Activated naive CD4-positive, alpha-beta T cell treated with anti-CD3 and anti-CD28 coated beads, Interleukin-2, amount 10 ng/mL, durations not matched to agents 7 days and 5 days (primary cell): ENCODE data around the gene RNF166.
"Not testable (repeated sequence)": the region's sequence is repeated elsewhere in the genome, so short reads cannot be mapped to it uniquely, and the experiment has no call there.

ENCODE experiments used
- CTCF ChIA-PET: fragments of 350-600 bp; sonication (Branson Sonifier 250); formaldehyde crosslinking; loops from one replicate; lab custom pipeline; 2021; ENCODE audit warnings: antibody characterized with exemption; lab: Charles Lee
- DNase-seq: peaks from one replicate; pipeline ENCODE4 v3.0.0-alpha.2; 2020
- H3K27ac Mint-ChIP-seq: one replicate; pipeline ENCODE4 v1.8.0; 2021; ENCODE audit warnings: mild to moderate bottlenecking, moderate library complexity, mixed read lengths
- H3K27me3 Mint-ChIP-seq: one replicate; pipeline ENCODE4 v1.8.0; 2021; ENCODE audit warnings: mild to moderate bottlenecking, mixed read lengths
- H3K36me3 Mint-ChIP-seq: one replicate; pipeline ENCODE4 v1.8.0; 2021; ENCODE audit warnings: mixed read lengths
- H3K4me1 Mint-ChIP-seq: one replicate; pipeline ENCODE4 v1.8.0; 2021; ENCODE audit warnings: mixed read lengths
- H3K4me3 Mint-ChIP-seq: one replicate; pipeline ENCODE4 v1.8.0; 2021; ENCODE audit warnings: mild to moderate bottlenecking, moderate library complexity, mixed read lengths
- H3K9me3 Mint-ChIP-seq: one replicate; pipeline ENCODE4 v1.8.0; 2021; ENCODE audit warnings: mixed read lengths

RNF166 gene

GRCh38 chr16:88684569-88685155 is 21.5 kb downstream of the RNF166 start:
- H3K27ac Mint-ChIP-seq, result peak overlapping the region; percentile 82
- H3K9me3 Mint-ChIP-seq, result no peaks in the 10 kb centered on the region
- peaks cover 13% of the 10 kb centered on the region for H3K27me3 Mint-ChIP-seq
- CTCF ChIA-PET, result interaction anchor here (1.2 to 1.6 kb wide), 4 partner anchors 14 to 21 kb away, joined by 4 to 5 read pairs (median 4); no protein-coding TSS in a partner anchor
- peak overlapping the region; percentile 83 for H3K4me3 Mint-ChIP-seq
- H3K4me1 Mint-ChIP-seq, result peaks cover 74% of the 10 kb centered on the region
- DNase-seq, result no peak
- H3K36me3 Mint-ChIP-seq, result peaks cover 26% of the 10 kb centered on the region

- H3K4me1 Mint-ChIP-seq, result peaks cover 50% of the 10 kb centered on the region
- peak overlapping the region; percentile 95 for H3K27ac Mint-ChIP-seq
- H3K27me3 Mint-ChIP-seq, result peaks cover 3% of the 10 kb centered on the region
- H3K4me3 Mint-ChIP-seq, result peak overlapping the region; percentile 69
- no peaks in the 10 kb centered on the region for H3K9me3 Mint-ChIP-seq
- peaks cover 34% of the 10 kb centered on the region for H3K36me3 Mint-ChIP-seq
- CTCF ChIA-PET, result interaction anchor here (0.6 to 1.3 kb wide), 5 partner anchors 11 to 112 kb away, joined by 3 to 8 read pairs (median 4); partner anchors contain the start of gene ZC3H18
- DNase-seq, result peak; percentile 83
Observed at GRCh38 chr16:88681709-88682451, 24.3 kb downstream of the RNF166 start.

- peak; percentile 72 for DNase-seq
- H3K36me3 Mint-ChIP-seq, result peaks cover 34% of the 10 kb centered on the region
- peak overlapping the region; percentile 95 for H3K27ac Mint-ChIP-seq
- no peaks in the 10 kb centered on the region for H3K27me3 Mint-ChIP-seq
- peak overlapping the region; percentile 69 for H3K4me3 Mint-ChIP-seq
- CTCF ChIA-PET, result interaction anchor here (1.0 to 1.3 kb wide), 5 partner anchors 10 to 100 kb away, joined by 3 to 8 read pairs (median 5); no protein-coding TSS in a partner anchor
- H3K9me3 Mint-ChIP-seq, result no peaks in the 10 kb centered on the region
- peaks cover 46% of the 10 kb centered on the region for H3K4me1 Mint-ChIP-seq
Observed at GRCh38 chr16:88681084-88681680, 25.0 kb downstream of the RNF166 start.

GRCh38 chr16:88680554-88681083 is 25.6 kb downstream of the RNF166 start:
- no peak for DNase-seq
- peak overlapping the region; percentile 95 for H3K27ac Mint-ChIP-seq
- H3K4me3 Mint-ChIP-seq, result peak overlapping the region; percentile 69
- H3K9me3 Mint-ChIP-seq, result no peaks in the 10 kb centered on the region
- H3K27me3 Mint-ChIP-seq, result no peaks in the 10 kb centered on the region
- CTCF ChIA-PET, result interaction anchor here (0.7 to 1.4 kb wide), 5 partner anchors 10 to 101 kb away, joined by 3 to 5 read pairs (median 3); no protein-coding TSS in a partner anchor
- H3K36me3 Mint-ChIP-seq, result peaks cover 36% of the 10 kb centered on the region
- H3K4me1 Mint-ChIP-seq, result peaks cover 46% of the 10 kb centered on the region

GRCh38 chr16:88678224-88678979 is 27.8 kb downstream of the RNF166 start:
- Mint-ChIP-seq H3K4me3 (no peak overlapping the region), H3K27me3 (no peaks in the 10 kb centered on the region), H3K27ac (no peak overlapping the region), H3K4me1 (peaks cover 26% of the 10 kb centered on the region), H3K36me3 (peaks cover 29% of the 10 kb centered on the region), H3K9me3 (no peaks in the 10 kb centered on the region)
- CTCF ChIA-PET, result no interaction called here
- DNase-seq, result no peak

GRCh38 chr16:88677721-88678120 is 28.5 kb downstream of the RNF166 start:
- no peaks in the 10 kb centered on the region for H3K9me3 Mint-ChIP-seq

GRCh38 chr16:88676502-88677242 is 29.5 kb downstream of the RNF166 start:
- Mint-ChIP-seq H3K27me3 (no peaks in the 10 kb centered on the region), H3K4me3 (no peak overlapping the region), H3K9me3 (no peaks in the 10 kb centered on the region), H3K36me3 (peaks cover 26% of the 10 kb centered on the region), H3K27ac (no peak overlapping the region), H3K4me1 (peaks cover 13% of the 10 kb centered on the region)
- CTCF ChIA-PET, result no interaction called here
- DNase-seq, result no peak

More at GRCh38 chr16:88677721-88678120, 28.5 kb downstream of the RNF166 start:
- Mint-ChIP-seq H3K4me1 (peaks cover 22% of the 10 kb centered on the region), H3K4me3 (no peak overlapping the region), H3K27ac (no peak overlapping the region), H3K36me3 (peaks cover 29% of the 10 kb centered on the region), H3K27me3 (no peaks in the 10 kb centered on the region)
- no peak for DNase-seq
- CTCF ChIA-PET, result no interaction called here

GRCh38 chr16:88673716-88674379 is 32.4 kb downstream of the RNF166 start:
- Mint-ChIP-seq H3K9me3 (no peaks in the 10 kb centered on the region), H3K27ac (no peak overlapping the region), H3K4me3 (no peak overlapping the region), H3K27me3 (no peaks in the 10 kb centered on the region), H3K4me1 (no peaks in the 10 kb centered on the region), H3K36me3 (peaks cover 17% of the 10 kb centered on the region)
- CTCF ChIA-PET, result no interaction called here
- no peak for DNase-seq

- Mint-ChIP-seq H3K4me3 (no peak overlapping the region), H3K27me3 (no peaks in the 10 kb centered on the region), H3K4me1 (no peaks in the 10 kb centered on the region), H3K9me3 (no peaks in the 10 kb centered on the region), H3K36me3 (peaks cover 19% of the 10 kb centered on the region), H3K27ac (no peak overlapping the region)
- DNase-seq, result no peak
- CTCF ChIA-PET, result no interaction called here
Observed at GRCh38 chr16:88672776-88673175, 33.4 kb downstream of the RNF166 start.

- Mint-ChIP-seq H3K27ac (no peak overlapping the region), H3K4me3 (no peak overlapping the region), H3K9me3 (no peaks in the 10 kb centered on the region), H3K27me3 (no peaks in the 10 kb centered on the region), H3K4me1 (no peaks in the 10 kb centered on the region), H3K36me3 (peaks cover 15% of the 10 kb centered on the region)
- CTCF ChIA-PET, result no interaction called here
- DNase-seq, result no peak
Observed at GRCh38 chr16:88671806-88672205, 34.4 kb downstream of the RNF166 start.

- CTCF ChIA-PET, result interaction anchor here (1.2 kb wide), 1 partner anchor 16 kb away, joined by 4 read pairs; no protein-coding TSS in a partner anchor
- H3K27ac Mint-ChIP-seq, result peak overlapping the region; percentile 14
- H3K36me3 Mint-ChIP-seq, result peaks cover 12% of the 10 kb centered on the region
- no peak overlapping the region for H3K4me3 Mint-ChIP-seq
- no peak for DNase-seq
- no peaks in the 10 kb centered on the region for H3K27me3 Mint-ChIP-seq
- no peaks in the 10 kb centered on the region for H3K9me3 Mint-ChIP-seq
- H3K4me1 Mint-ChIP-seq, result peaks cover 3% of the 10 kb centered on the region
Observed at GRCh38 chr16:88669980-88670379, 36.2 kb downstream of the RNF166 start.

GRCh38 chr16:88669493-88669892 is 36.7 kb downstream of the RNF166 start:
- H3K27me3 Mint-ChIP-seq, H3K9me3 Mint-ChIP-seq, DNase-seq, H3K4me3 Mint-ChIP-seq, H3K4me1 Mint-ChIP-seq, H3K27ac Mint-ChIP-seq: not testable (repeated sequence)
- H3K36me3 Mint-ChIP-seq, result peaks cover 12% of the 10 kb centered on the region
- CTCF ChIA-PET, result interaction anchor here (1.2 kb wide), 1 partner anchor 16 kb away, joined by 4 read pairs; no protein-coding TSS in a partner anchor

- H3K4me1 Mint-ChIP-seq, result peaks cover 13% of the 10 kb centered on the region
- no peak overlapping the region for H3K4me3 Mint-ChIP-seq
- CTCF ChIA-PET, result no interaction called here
- peaks cover 9% of the 10 kb centered on the region for H3K36me3 Mint-ChIP-seq
- H3K27ac Mint-ChIP-seq, result no peak overlapping the region
- no peak for DNase-seq
- H3K27me3 Mint-ChIP-seq, result peaks cover 4% of the 10 kb centered on the region
- no peaks in the 10 kb centered on the region for H3K9me3 Mint-ChIP-seq
Observed at GRCh38 chr16:88667461-88667860, 38.7 kb downstream of the RNF166 start.
